Left forelimb (tissue), 1 donor: ENCODE results near the gene EIF4E2.

Experiments used
- DNase-seq: peaks from one replicate; pipeline ENCODE4 v3.0.0-alpha.2; 2018; ENCODE audit warnings: low spot score

Gene EIF4E2, protein sequence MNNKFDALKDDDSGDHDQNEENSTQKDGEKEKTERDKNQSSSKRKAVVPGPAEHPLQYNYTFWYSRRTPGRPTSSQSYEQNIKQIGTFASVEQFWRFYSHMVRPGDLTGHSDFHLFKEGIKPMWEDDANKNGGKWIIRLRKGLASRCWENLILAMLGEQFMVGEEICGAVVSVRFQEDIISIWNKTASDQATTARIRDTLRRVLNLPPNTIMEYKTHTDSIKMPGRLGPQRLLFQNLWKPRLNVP

DNA sequence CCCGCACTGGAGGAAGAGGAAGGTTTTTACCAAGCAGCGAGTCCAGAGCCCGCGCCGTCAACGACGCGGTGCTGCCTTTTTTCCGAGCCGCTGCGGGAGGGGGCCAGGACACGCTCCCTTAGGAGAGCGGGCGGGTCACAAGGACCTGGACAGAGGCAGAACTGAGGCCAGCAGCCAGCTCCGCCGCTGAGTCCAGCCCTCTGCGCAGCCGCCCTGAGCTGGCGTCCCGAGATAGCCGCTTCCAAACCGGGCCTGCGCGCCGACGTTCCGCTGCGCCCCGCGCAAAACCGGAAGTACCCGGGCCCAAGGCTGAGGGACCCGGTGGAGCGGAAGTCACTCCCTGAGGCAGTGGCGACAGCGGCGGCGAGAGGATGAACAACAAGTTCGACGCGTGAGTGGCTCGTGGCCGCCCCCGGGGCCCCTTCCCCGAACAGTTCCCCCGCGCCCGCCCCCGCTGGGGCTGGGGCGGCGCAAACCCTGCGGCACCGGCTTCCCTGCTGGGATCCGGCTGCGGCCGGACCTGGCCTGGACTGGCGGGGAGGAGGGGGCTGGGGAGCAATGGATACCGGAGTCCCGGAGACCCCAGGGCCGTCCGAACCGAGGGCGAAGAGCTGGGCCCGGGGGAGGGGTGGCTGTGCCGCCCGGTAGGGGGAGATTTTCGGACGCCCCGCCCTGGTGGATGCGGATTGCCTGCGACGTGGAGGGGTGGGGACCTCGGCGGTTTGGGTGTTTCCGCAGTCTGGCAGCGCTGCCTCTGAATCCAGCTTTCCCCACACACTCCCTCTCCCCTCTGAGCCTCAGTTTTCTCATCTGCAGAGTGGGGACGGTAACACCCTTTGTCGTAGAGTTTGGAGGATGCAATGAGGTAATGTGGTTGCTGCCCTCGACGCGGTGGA, at the start of gene EIF4E2, which contains the start of gene TIGD1:
Gene EIF4E2, plus strand, starts transcription at position 336 of the 896 bp plus-strand sequence. Its CDS starts 36 bp downstream, at position 372.
Gene TIGD1, minus strand, starts transcription at position 204 of the 896 bp plus-strand sequence. CDS start 675 bp downstream, outside the sequence.
- peak; percentile 96 for DNase-seq

DNA sequence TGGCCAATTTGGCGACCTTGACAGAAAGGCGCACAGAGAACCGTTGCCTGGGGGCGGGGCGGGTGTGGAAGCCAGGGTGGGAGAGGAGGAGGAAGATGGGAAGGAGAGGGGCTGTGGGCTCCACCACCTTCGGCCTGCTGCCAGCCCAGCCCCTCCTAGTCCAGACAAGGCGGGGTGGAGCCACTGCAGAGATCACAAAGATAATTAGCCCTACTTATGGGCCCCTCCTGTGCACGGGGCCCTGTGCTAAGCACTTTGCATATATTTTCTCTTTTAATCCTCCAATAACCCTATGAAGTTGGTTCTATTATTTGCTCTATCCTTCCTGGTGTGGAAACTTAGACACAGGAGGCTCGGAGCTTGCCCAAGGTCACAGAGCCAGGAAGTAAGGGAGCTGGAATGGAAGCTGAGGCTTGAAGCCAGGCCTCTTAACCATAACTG, 49.1 kb upstream of the EIF4E2 start:
- DNase-seq = no peak

DNA sequence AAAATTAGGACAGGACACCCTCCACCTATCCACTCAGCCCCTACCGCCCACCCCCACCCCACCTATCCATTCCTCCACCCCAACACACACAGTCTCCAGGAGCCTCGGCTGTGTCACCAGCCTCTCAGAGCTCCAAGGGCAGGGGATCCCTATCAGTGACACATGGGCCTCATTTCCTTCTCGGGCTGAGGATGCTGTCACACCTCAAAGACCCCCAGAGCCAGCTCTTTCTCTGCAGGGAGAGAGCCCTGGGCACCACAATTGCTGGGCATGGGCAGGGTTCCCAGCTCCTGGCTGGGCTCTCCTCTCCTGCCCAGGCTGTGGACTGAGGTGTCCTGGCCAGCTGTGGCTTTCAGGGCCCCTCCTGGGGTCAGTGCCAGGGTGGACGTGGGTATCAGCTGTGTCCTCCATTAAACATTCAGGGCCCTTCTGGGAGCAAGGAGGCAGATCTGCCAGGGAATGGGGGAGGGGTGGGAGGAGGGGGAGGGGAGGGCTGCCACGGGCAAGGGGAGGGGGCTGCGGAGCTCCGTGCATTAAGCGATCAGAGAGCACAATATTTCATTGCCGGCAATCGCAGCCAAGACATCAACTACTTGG, 48.6 kb upstream of the EIF4E2 start:
- DNase-seq = no peak

DNA sequence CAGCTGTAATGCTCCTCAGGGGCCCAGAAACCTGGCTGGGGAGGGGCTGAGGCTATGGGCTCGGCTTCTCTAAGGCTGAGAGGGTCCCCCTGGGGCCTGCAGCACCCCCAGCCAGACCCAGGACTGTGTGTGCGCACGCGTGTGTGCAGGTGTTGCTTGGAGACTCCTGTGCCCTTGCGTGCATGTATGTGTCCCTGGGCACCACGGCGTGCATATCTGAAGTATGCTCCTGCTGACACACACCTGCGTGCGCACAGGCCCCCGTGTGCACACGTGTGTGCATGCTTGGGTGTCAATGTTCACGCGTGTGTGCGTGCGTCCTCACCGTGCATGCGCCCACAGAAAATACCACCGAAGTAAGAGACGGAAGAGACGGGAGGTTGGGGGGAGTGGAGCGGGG, 48.0 kb upstream of the EIF4E2 start:
- DNase-seq = no peak

DNA sequence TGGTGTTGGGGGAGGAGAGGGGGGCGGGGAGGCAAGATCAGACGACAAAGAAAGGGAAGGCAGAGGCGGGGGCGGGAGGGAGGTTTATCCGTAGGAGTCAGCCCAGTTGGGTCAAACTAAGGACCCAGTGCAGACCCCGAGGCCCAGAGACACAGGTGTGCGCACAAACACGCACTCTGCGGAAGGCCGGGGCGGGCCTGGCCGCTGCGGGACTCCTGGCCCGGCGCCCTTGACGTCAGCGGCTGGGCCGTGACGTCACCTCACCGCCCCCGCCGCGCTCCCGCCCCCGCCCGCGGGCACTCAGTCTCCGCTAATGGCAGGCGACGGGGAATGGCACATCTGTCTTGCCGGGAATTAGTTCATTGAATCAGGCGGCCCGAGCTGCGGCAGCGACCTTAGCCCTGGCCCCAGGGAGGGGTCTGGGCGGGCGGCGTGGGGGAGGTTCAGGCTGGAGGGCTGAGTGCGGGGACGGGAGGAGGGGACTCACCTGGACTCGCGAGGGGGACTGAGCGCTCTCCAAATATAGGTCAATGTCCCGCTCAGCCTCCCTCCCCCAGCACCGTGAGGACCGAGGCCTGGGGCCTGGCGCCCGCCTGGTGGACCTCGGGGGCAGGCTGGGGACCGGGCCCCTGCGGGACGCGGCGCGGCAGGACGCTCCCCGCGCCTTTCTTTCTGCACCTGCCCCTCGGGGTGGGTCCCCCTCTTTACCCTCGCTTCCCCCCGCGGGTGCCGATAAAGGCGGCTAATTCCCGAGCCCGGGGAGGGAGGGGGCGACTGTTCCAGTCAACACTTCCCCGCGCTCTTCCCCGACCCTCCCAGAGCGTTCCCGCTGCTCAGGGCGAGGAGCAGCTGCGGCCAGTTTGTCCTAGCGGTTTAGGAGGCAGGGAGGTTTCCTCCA, 47.3 kb upstream of the EIF4E2 start:
- DNase-seq = no peak

DNA sequence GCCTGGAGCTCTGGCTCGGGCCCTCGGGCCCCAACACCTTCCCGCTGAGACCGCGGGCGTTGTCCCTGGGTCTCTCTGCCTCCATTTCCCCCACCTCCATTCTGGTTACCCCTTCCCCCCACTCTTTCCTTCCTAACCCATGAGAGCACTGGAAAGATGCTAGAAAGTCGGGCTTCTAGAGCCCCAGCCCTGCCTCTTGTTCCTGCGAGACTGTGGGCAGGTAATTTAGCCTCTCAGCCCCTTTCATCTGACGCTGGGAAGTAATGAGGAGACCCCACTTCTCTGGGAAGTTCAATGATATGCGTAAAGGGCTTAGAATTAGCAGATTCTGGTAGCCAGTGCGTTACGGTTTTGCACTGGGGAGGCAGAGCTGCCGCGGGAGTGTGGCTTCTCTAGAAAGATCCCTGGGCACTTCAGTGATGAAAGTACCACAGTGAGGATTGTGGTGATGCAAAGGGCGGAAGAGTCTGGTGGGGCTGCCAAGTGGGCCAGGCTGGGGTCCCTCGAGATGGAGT, 46.6 kb upstream of the EIF4E2 start:
- no peak for DNase-seq

DNA sequence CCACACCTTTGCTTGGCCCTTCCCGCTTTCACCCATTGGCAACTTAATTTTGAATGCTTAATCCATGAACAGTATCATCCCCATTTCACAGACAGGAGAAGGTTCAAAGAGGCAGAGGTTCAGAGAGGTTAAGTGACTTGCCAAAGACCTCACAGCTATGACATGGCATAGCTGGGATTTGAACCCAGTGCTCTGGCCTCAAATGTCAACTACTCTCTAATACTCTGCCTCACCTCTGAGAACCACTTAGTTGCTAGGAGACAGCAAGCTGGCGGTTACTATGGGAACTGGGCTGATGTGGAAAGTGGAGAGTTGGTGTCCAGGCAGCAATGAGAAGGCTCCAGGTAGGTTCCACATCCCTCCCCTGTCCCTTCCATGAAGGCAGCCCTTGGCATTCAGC, 46.1 kb upstream of the EIF4E2 start:
- no peak for DNase-seq

DNA sequence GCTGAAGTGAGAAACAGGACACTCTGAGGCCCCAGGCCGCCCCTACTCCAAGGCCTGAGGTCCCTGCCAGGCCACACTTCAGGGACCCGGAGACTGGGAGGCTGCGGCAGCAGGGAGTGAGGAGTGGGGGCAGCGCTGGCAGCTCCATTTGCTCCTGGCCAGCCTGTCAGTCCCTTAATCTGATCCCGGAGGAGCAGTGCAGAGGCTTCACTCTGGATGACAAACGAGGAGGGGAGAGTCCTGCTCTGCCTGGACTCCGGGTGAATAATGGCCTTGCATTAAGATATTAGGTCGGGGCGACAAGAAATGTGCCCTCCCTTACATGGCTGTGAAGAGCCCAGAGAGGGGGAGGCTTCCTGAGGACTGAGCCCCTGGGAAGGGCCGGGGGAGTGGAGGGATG, 44.6 kb upstream of the EIF4E2 start:
- no peak for DNase-seq

DNA sequence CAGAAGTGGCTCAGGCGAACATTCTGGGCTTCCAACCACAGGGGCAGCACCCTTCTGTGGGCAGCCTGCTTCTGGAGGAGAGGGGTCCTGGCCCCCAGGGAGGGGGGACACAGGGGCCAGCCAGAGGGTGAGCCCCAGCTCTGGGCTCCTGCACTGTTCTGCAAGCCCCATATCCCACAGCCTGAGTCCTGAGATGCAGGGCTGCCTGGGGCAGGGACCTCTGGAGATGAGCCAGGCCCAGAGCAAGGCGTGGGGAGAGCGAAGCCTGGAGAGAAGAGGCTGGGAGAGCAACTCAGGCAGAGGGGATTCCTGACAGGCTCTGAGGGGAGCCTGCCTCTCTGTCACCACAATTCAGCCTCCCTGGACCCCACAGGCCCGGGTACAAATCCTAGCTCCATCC, 43.8 kb upstream of the EIF4E2 start:
- DNase-seq = no peak

DNA sequence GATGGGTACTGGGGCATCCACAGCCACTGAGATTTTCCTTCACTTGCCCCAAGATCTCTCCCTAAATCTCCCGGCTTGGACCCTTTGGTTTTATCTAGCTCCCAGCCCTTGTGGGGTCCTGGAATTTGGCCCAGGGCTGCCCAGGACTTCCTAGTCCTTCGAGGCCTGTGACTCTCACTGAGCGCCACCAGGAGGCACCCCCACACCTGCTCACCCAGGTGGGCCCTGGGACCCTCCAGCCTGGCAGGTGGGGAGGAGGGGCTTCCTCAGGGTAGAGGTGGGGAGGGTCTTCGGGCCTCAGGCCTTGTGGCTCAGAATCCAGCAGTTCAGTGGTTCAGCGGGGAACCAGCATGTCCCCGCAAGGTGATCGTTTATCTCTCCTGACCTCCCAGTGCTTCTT, 42.2 kb upstream of the EIF4E2 start:
- no peak for DNase-seq

DNA sequence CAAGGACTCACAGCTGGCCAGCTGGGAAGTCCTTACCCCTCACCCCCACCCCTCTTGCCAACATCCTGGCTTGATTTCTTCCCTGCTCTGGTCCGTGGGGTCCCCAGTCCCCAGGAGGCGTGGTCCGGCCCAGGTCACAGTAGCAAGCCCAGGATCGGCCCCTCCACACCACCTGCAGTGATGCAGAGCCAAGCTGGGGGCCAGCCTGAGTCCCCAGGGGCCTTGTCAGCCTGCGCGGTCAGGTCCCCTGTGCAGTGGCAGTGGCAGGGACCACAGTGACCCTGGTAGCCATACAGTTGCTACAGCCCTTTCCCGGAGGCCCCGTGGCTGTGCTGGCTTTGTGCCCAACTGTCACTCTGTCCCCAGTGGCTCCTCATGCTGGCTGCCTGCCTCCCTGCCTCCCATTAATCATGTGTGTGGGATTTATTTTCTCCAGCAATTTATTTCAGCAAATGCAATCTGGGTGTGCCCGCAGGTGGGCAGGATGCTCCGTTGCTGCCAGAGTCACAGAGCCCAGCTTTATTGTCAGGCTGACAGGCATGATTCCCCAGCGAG, 39.1 kb upstream of the EIF4E2 start:
- DNase-seq = no peak

DNA sequence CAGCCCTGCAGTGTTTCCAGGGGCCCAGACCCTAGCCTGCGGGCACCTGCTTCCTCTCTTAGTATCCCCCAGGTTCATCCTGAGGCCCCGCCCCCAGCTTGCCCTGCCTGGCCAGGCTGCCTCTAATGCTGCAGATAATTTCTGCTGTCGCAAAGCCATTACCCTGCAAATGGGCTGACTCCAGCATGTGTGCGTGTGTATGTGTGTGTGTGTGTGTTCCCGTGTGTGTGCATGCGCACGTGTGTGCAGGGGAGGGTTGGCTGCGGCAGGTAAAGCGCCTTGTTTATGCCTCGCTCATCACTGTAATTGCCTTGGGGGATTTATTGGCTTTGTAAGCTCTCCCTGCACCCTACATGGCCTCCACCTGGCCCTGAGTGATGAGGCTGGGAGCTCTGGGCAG, 37.9 kb upstream of the EIF4E2 start:
- no peak for DNase-seq

DNA sequence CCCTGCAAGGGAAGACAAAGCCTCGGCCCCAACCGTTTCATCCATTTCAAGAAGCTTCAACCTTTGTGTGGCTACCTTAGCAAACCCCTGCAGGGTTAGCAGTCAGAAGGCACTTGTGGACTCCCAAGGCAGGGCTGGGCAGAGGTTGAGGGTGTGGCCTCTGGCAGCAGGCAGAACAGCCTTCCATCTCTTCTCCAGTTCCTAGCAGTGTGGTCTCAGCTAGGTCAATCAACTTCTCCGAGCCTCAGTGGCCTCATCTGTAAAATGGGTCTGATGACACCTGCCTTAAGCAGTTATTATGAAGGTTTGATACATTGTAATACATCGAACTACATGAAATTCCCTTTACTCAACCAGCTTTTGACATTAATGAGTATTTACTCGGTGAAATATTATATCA, 37.1 kb upstream of the EIF4E2 start:
- DNase-seq = no peak

DNA sequence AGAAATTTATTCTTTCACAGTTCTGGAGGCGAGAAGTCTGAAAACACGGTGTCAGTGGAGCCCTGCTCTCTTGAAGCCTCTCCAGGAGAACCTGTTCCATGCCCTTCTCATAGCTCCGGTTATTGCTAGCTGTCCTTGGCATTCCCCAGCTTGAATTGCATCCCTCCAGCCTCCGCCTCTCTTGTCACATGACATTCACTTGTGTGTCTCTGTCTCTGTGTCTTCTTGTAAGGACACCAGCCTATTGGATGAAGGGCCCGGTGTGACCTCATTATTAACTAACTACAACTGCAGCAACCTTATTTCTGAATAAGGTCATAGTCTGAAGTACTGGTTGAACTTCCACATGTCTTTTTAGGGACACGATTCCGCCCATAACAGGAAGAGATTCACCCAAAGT, 34.9 kb upstream of the EIF4E2 start:
- DNase-seq = no peak

DNA sequence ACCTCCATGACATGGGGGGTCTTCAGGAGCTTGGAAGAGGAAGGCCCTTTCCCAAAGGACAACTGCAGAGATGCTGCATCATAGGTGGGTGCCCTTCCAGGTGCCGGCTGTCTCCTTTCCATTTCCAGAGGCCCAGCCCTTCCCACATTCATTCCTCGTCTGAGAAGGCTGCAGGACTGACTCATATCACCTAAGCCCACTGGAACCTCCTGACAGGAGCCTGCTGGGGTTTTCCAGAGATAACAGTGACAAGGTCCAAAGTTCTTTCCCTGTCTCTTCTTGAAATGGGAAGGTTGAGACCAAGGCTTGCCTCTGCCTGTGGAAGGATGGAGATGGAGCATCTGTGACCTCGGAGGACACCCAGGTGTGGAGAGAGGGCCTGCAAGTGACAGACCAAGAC, 33.9 kb upstream of the EIF4E2 start:
- DNase-seq = no peak

DNA sequence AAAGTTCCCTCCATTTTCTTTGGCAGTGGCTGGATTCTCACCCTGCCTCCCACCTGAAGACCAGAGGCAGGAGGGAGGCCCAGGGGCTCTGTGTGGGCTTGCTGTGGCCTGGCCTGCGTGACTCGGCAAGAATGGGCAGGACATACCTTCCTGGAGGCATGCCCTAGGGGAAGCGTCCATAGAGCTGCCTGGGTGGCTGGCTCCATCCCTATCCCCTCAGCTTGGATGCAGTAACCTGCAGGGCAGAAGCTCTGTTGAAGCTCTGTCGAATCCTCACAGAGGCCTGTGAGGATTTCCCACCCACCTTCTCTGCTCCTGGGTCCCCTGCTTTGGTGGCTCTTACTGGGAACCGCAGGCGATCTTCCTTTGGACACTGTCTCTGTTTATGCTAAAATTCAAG, 31.6 kb upstream of the EIF4E2 start:
- no peak for DNase-seq

DNA sequence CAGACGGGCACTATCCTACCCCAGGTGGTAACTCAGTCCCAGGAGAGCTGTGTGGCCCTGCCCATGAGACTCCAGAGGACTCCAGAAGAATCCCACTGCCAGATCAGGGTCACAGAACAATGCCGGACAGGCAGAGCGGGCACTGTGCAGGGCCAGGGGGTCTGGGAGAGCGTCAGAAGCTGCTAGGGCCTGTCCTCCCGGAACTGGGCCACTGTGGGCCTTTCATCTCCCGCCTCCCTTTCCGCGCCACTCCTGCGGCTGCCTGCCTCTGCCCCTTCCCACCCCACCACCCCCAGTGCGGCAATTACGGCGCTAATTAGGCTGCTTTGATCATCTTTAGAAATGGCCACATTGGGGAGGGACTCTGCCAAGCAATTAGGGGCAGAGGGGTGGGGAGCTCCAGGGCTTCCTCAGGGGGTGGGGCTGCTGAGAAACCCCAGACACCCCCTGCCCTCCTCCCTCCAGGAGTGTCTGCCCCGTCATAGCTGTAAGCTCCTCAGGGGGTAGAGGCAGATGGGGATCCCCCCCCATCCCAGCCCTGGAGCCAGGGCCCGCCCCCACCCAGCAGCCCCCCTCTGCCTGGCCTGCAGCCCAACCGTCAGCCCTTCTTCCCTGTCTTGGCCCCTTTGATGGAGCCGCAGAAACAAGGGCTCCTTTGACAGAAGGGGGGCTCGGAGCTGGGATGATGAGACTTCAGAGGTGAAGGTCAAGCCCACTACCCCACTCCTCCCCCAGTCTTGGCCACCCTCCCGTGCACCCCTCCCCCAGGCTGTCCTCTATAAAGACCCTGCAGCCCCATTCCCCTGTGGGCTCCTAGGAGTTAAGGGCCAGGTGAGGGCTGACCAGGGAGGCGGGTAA, 30.7 kb upstream of the EIF4E2 start, which contains the start of gene PRSS56:
Gene PRSS56, plus strand, starts transcription at position 808 of the 858 bp plus-strand sequence. CDS start 211 bp downstream, outside the sequence.
- DNase-seq = no peak

DNA sequence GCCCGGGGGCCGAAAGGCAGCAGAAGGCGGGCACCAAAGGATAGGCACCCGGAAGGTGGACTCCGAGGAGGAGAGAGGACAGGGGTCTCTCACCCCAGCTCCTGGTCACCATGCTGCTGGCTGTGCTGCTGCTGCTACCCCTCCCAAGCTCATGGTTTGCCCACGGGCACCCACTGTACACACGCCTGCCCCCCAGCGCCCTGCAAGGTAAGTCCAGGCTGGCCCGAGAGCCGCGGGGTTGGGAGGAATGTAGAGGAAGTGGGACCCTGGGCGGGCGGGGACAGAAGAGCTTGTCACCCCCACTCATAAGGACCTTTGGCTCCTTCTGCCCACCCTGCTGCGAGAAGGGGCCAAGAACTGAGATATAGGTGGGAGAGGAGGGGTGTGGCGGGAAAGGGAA, 30.0 kb upstream of the EIF4E2 start:
- DNase-seq = no peak

DNA sequence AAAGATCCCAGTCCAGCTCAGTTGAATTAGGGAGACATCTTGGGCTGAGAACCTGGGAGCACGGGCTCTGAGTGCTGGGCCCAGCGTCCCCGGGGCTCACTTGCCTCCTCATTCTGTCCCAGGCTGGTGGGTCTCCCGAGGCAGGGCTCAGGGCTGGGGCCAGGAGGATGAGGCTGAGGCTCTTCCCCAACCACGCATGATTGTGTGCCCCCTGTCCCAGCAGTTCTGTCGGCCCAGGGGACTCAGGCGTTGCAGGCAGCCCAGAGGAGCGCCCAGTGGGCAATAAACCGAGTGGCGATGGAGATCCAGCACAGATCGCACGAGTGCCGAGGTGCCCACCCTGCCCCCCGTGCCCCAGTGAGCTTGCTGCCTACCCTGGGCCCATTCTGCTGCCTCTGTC, 29.4 kb upstream of the EIF4E2 start:
- no peak for DNase-seq

DNA sequence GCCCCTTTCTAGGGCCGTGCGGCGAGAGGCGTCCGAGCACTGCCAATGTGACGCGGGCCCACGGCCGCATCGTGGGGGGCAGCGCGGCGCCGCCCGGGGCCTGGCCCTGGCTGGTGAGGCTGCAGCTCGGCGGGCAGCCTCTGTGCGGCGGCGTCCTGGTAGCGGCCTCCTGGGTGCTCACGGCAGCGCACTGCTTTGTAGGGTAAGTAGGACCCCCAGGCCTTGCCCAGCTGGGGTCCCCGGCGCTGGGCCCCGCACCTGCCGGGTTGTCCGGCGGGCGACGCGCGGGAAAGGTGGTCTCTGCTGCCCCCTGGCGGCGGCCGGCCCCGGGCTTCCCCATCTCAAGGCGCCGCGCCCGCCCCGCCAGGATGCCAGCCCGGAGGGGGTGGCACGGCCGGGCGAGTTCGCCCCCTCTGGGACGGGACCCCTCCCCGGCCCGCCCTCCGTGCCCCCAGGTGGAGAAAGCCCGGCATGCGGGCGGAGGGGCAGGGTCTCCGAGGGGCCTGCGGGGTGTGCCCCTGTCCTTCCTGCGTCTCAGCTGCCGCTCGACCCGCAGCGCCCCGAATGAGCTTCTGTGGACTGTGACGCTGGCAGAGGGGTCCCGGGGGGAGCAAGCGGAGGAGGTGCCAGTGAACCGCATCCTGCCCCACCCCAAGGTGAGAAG, 28.4 kb upstream of the EIF4E2 start:
- DNase-seq = no peak
